GM12878 (cell line): ENCODE results near the gene UBA6. TPM values are rescaled to one million over a fixed set of nuclear protein-coding genes. Genes with fewer than 3 reads are reported as not detected.

Experiments
- ATAC-seq: fragments of 200-7000 bp; cut with Tn5 transposase; 3 replicates; pipeline ENCODE4 v1.9.1; 2020; ENCODE audit warnings: mild to moderate bottlenecking, moderate library complexity
- BruUV-seq: library from RNA; stranded (reverse); fragments of 400-500 nt; replicated peaks from 2 replicates; lab custom pipeline; 2021; lab: Mats Ljungman, UMichigan
- CTCF ChIA-PET: fragments of 300-600 bp; sonication (Branson Sonifier 250); formaldehyde crosslinking; extraction: SDS; loops from one replicate; lab custom pipeline; 2021; ENCODE audit warnings: inconsistent platforms; lab: Yijun Ruan, JAX
- POLR2A ChIA-PET: fragments of 350-600 bp; formaldehyde crosslinking; extraction: SDS; loops from one replicate; lab custom pipeline; 2021; ENCODE audit warnings: inconsistent platforms; lab: Charles Lee
- RAD21 ChIA-PET: fragments of 300-600 bp; sonication (Branson Sonifier 250); formaldehyde crosslinking; loops from one replicate; lab custom pipeline; 2023; ENCODE audit warnings: antibody characterized with exemption; ENCODE audit not compliant: unreplicated experiment; lab: Charles Lee
- SMC1A ChIA-PET: fragments of 300-600 bp; sonication (Branson Sonifier 250); formaldehyde crosslinking; loops from one replicate; lab custom pipeline; 2023; ENCODE audit not compliant: unreplicated experiment, uncharacterized antibody; lab: Charles Lee
- DNase-seq: peaks from one replicate; pipeline ENCODE4 v3.0.0-alpha.2; 2011; ENCODE audit warnings: low read depth, low spot score
- FAIRE-seq: peaks from 3 replicates; lab custom pipeline; 2011; peaks lifted over from hg19 to GRCh38; lab: Jason Lieb, UNC
- H2AFZ ChIP-seq: 2 replicates; pipeline ENCODE4 v1.6.0; 2011; ENCODE audit warnings: low read depth, low read length, control low read depth; ENCODE audit not compliant: control insufficient read depth
- H3K27ac ChIP-seq: 2 replicates; pipeline ENCODE4 v1.5.1; 2011; ENCODE audit warnings: control low read depth; ENCODE audit not compliant: control insufficient read depth, insufficient read depth
- H3K27me3 ChIP-seq, 2 experiments: replicated peaks in 1 of 2; 2 replicates each; pipeline versions ENCODE4 v1.6.0 to v1.6.1; 2011; ENCODE audit warnings: low read length in 1 of 2; ENCODE audit not compliant: control insufficient read depth in 2 of 2, insufficient read depth in 2 of 2
- H3K36me3 ChIP-seq, 2 experiments: 2 replicates each; pipeline ENCODE4 v1.5.1; 2011; ENCODE audit warnings: low read length in 1 of 2; ENCODE audit not compliant: control insufficient read depth in 2 of 2, insufficient read depth in 2 of 2
- H3K4me1 ChIP-seq: 2 replicates; pipeline ENCODE4 v1.6.1; 2011; ENCODE audit warnings: mild to moderate bottlenecking, low read length, moderate library complexity, mixed read lengths; ENCODE audit not compliant: control insufficient read depth, insufficient read depth
- H3K4me2 ChIP-seq: 2 replicates; pipeline ENCODE4 v1.6.0; 2011; ENCODE audit warnings: control low read depth; ENCODE audit not compliant: control insufficient read depth, insufficient read depth
- H3K4me3 ChIP-seq: fragments of 200-600 bp; sonication (generic); 2 replicates; pipeline ENCODE4 v1.5.1; 2016
- H3K79me2 ChIP-seq: 2 replicates; pipeline ENCODE4 v1.6.0; 2011; ENCODE audit warnings: low read length; ENCODE audit not compliant: control insufficient read depth, insufficient read depth
- H3K9ac ChIP-seq: 2 replicates; pipeline ENCODE4 v1.8.0; 2011; ENCODE audit warnings: low read length, control low read depth, mixed read lengths; ENCODE audit not compliant: control insufficient read depth, insufficient read depth
- H3K9me3 ChIP-seq: replicated peaks from 3 replicates; pipeline ENCODE4 v1.5.1; 2011; ENCODE audit warnings: mild to moderate bottlenecking, low read length; ENCODE audit not compliant: control insufficient read depth, insufficient read depth
- H4K20me1 ChIP-seq: 2 replicates; pipeline ENCODE4 v1.6.0; 2011; ENCODE audit not compliant: control insufficient read depth, insufficient read depth
- CBX3 ChIP-seq: fragments of 200-600 bp; sonication (generic); IDR thresholded peaks from 2 replicates; pipeline ENCODE4 v1.6.1; 2016; ENCODE audit warnings: low read depth, borderline replicate concordance
- CEBPB ChIP-seq, 2 experiments: fragments of 150-350 bp in 1 of 2; IDR thresholded peaks; 2 replicates each; pipeline ENCODE4 v1.6.1; 2012 to 2014; ENCODE audit warnings: low read depth in 2 of 2, low read length in 2 of 2, borderline replicate concordance in 1 of 2, inconsistent platforms in 1 of 2
- CREM ChIP-seq: IDR thresholded peaks from 2 replicates; pipeline ENCODE4 v1.6.1; 2014; ENCODE audit warnings: antibody characterized with exemption, low read depth
- HCFC1 ChIP-seq: fragments of 150-350 bp; IDR thresholded peaks from 2 replicates; pipeline ENCODE4 v1.6.1; 2014; ENCODE audit warnings: low read length
- SREBF2 ChIP-seq: IDR thresholded peaks from 2 replicates; pipeline ENCODE4 v1.6.1; 2012; ENCODE audit warnings: mild to moderate bottlenecking, low read length
- WGBS: methylation state at CpG from one replicate; pipeline ENCODE4 v1.1.6; 2016; ENCODE audit warnings: low lambda C conversion rate; ENCODE audit not compliant: insufficient replicate concordance, insufficient coverage; ENCODE audit errors: missing lambda C conversion rate; 5-methylcytosine and 5-hydroxymethylcytosine counted together
- in situ Hi-C: fragments of 300-500 bp; cut with MboI; formaldehyde crosslinking; loops from 9 replicates; pipeline ENCODE4 v1.14.3; 2018; ENCODE audit warnings: mixed read lengths
- intact Hi-C: fragments of 100-400 bp; cut with micrococcal nuclease; formaldehyde crosslinking; loops from one replicate; pipeline ENCODE4 v1.14.2; 2022; ENCODE audit not compliant: unreplicated experiment
- polyA plus RNA-seq, 11 experiments: library from polyadenylated mRNA; depleted of rRNA in 4 of 11; unstranded in 6 of 11; stranded (reverse) in 5 of 11; fragments of >200 nt; fragmentation: Nextera tagmentation in 4 of 11; fragmentation: Illumina TruSeq in 1 of 11; extraction: Ambion mirVana in 4 of 11; extraction: Trizol in 1 of 11; gene quantifications; 1 replicate in 1 of 11; 2 replicates in 10 of 11; pipeline versions ENCODE4 v1.2.1 to v1.2.3, GENCODE V29; 2011 to 2016; ENCODE audit warnings: inconsistent platforms in 2 of 11, missing spikeins in 2 of 11, low read depth in 1 of 11
- total RNA-seq, 4 experiments: library from RNA; depleted of rRNA in 3 of 4; stranded (reverse); fragments of >200 nt in 3 of 4; fragmentation: Illumina TruSeq in 1 of 4; extraction: Trizol in 1 of 4; gene quantifications; 2 replicates each; pipeline versions ENCODE4 v1.2.1 to v1.2.3, GENCODE V29; 2013 to 2021
- TF ChIP-seq, protein P1 (sequence below): fragments of 450-650 bp; IDR thresholded peaks from 2 replicates; pipeline ENCODE4 v1.6.1; 2017; ENCODE audit warnings: antibody characterized with exemption, mild to moderate bottlenecking, moderate library complexity

The UBA6 gene
- total and polyA plus RNA-seq, 10 of the 15 experiments (the other 5 are each of a cell fraction or from before 2014, with no cell fraction given), result 7.9 to 70.6 (median 34.7) TPM

DNA sequence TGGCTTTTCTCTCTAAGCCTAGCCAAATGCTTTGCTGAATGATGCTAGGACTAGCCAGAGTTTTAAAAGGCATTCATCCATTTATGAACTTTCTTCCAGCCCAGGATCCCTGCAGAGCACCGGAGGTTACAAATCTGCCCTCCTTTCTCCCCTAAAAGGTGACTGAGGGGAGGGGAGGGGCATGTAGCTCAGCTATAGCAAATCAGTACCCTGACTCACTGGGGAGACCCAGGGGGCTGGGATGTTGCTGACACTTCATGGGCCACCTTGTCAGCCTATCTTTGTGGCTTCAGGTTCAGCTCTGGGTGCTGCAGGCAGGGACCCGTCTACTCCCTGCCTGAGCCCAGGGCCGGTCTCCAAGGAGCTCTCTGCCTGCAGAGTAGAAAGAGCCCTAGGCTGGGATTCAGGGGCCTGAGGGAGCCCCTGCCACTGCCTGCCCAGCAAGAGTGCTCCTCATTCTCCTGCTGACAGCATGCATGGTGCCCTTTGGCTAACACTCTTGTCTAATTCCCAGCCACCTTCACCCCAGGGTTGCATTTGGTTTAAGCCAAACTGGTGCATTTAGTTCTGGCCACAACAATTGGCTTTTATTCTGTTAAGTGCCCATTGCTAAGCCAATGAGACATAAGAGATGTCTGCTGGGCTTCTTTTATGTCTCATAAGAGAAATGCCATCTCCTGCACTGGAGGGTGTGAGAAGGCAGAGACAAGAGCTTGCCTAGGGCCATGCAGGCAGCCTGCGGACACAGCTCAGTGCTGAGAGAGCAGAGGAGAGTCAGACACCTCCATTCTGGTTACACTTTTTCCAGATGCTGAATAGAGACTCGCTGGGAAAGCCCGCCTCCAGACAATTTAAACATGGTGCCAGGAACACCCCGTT is 11.9 kb upstream of the UBA6 start:
- SMC1A ChIA-PET, result interaction anchor here (1.3 to 1.6 kb wide), 2 partner anchors 34 to 36 kb away, joined by 3 to 6 read pairs; no protein-coding TSS in a partner anchor
- Histone ChIP-seq H3K79me2 (peaks cover 1% of the 10 kb centered on the region), H3K9me3 (no peaks in the 10 kb centered on the region; the same call in 2 of the 3 replicates), H3K4me3 (no peak overlapping the region), H3K27ac (no peak overlapping the region), H3K27me3 (no peaks in the 10 kb centered on the region), H4K20me1 (no peaks in the 10 kb centered on the region), H3K4me2 (no peak overlapping the region), H3K4me1 (no peaks in the 10 kb centered on the region), H3K9ac (no peak overlapping the region), H3K36me3 (no peaks in the 10 kb centered on the region), H2AFZ (no peak overlapping the region)
- intact Hi-C loops (no loop called here), in situ Hi-C loops (no loop called here)
- RAD21 ChIA-PET, result no interaction called here
- POLR2A ChIA-PET, result interaction anchor here (0.5 kb wide), 1 partner anchor 1245 kb away, joined by 3 read pairs; no protein-coding TSS in a partner anchor
- TF ChIP-seq, protein P1, sequence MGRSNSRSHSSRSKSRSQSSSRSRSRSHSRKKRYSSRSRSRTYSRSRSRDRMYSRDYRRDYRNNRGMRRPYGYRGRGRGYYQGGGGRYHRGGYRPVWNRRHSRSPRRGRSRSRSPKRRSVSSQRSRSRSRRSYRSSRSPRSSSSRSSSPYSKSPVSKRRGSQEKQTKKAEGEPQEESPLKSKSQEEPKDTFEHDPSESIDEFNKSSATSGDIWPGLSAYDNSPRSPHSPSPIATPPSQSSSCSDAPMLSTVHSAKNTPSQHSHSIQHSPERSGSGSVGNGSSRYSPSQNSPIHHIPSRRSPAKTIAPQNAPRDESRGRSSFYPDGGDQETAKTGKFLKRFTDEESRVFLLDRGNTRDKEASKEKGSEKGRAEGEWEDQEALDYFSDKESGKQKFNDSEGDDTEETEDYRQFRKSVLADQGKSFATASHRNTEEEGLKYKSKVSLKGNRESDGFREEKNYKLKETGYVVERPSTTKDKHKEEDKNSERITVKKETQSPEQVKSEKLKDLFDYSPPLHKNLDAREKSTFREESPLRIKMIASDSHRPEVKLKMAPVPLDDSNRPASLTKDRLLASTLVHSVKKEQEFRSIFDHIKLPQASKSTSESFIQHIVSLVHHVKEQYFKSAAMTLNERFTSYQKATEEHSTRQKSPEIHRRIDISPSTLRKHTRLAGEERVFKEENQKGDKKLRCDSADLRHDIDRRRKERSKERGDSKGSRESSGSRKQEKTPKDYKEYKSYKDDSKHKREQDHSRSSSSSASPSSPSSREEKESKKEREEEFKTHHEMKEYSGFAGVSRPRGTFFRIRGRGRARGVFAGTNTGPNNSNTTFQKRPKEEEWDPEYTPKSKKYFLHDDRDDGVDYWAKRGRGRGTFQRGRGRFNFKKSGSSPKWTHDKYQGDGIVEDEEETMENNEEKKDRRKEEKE, result no peak
- no peak for TF ChIP-seq HCFC1
- no peak for TF ChIP-seq CEBPB (IDR thresholded peaks at IDR 0.05; ENCODE audit: borderline replicate concordance in 1 of 2, low read depth in 2 of 2, low read length in 2 of 2)
- TF ChIP-seq CREM, result no peak
- TF ChIP-seq SREBF2, result no peak
- TF ChIP-seq CBX3, result no peak
- BruUV-seq, result no TSS peak
- 76% methylated on average over 7 of the region's 7 CpGs for WGBS
- DNase-seq (no peak), ATAC-seq (peak; percentile 21; the same call in 2 of the 3 replicates), FAIRE-seq (no peak)
- CTCF ChIA-PET, result interaction anchor here (2.5 kb wide), 1 partner anchor 12 kb away, joined by 9 read pairs; the partner anchor contains the start of gene UBA6
